ENCODE results near the gene ASCL2. TPM values are rescaled to one million over a fixed set of nuclear protein-coding genes. Genes with fewer than 3 reads are reported as not detected.

The ASCL2 gene
- total and polyA plus RNA-seq, 2 donors from 2014 or later = 1.2 to 5.0 TPM

GRCh38 chr11:2300936-2301630, 30.7 kb upstream of the ASCL2 start:
- DNase-seq (peak in 3 of 5 donors; percentile 17 to 66 (median 63)), FAIRE-seq (no peak)
- Histone ChIP-seq H3K27ac (ENCODE audit: low read depth in 2 of 2, low read length in 2 of 2) (no peak overlapping the region), H3K9ac (ENCODE audit: low read length in 3 of 3) (no peak overlapping the region), H3K9me3 (ENCODE audit: control insufficient read depth in 2 of 3, insufficient read depth in 1 of 3, low read length in 3 of 3) (no peaks in the 10 kb centered on the region), H3K4me3 (ENCODE audit: low read length in 3 of 3) (no peak overlapping the region), H3K27me3 (ENCODE audit: control insufficient read depth, insufficient read depth, low read length) (no peaks in the 10 kb centered on the region), H3K4me1 (ENCODE audit: control insufficient read depth in 2 of 3, insufficient read depth in 2 of 3, low read depth in 1 of 3, low read length in 3 of 3) (peaks cover 3 to 7% (median 6%) of the 10 kb centered on the region in 3 donors), H3K36me3 (ENCODE audit: control insufficient read depth in 2 of 3, insufficient read depth in 3 of 3, low read length in 3 of 3) (no peaks in the 10 kb centered on the region)
- intact Hi-C loops (cut with DNase I) = loop anchor here (5.0 kb wide), 1 partner anchor 116 kb away; no protein-coding TSS in a partner anchor
- TF ChIP-seq CTCF (IDR thresholded peaks at IDR 0.05; ENCODE audit: borderline replicate concordance, extremely low read depth, insufficient read depth) = no peak

GRCh38 chr11:2300290-2300935, 30.0 kb upstream of the ASCL2 start:
- Histone ChIP-seq H3K27ac (ENCODE audit: low read depth in 2 of 2, low read length in 2 of 2) (no peak overlapping the region), H3K4me3 (ENCODE audit: low read length in 3 of 3) (no peak overlapping the region), H3K27me3 (ENCODE audit: control insufficient read depth, insufficient read depth, low read length) (no peaks in the 10 kb centered on the region), H3K36me3 (ENCODE audit: control insufficient read depth in 2 of 3, insufficient read depth in 3 of 3, low read length in 3 of 3) (no peaks in the 10 kb centered on the region), H3K9ac (ENCODE audit: low read length in 3 of 3) (no peak overlapping the region), H3K9me3 (ENCODE audit: control insufficient read depth in 2 of 3, insufficient read depth in 1 of 3, low read length in 3 of 3) (no peaks in the 10 kb centered on the region), H3K4me1 (ENCODE audit: control insufficient read depth in 2 of 3, insufficient read depth in 2 of 3, low read depth in 1 of 3, low read length in 3 of 3) (peaks cover 0 to under 1% (median under 1%) of the 10 kb centered on the region in 3 donors)
- intact Hi-C loops (cut with DNase I) = loop anchor here (5.0 kb wide), 1 partner anchor 117 kb away; no protein-coding TSS in a partner anchor
- no peak for TF ChIP-seq CTCF (IDR thresholded peaks at IDR 0.05; ENCODE audit: borderline replicate concordance, extremely low read depth, insufficient read depth)
- FAIRE-seq = no peak
- DNase-seq = peak in 3 of 5 donors; percentile 7 to 75 (median 58)

DNA sequence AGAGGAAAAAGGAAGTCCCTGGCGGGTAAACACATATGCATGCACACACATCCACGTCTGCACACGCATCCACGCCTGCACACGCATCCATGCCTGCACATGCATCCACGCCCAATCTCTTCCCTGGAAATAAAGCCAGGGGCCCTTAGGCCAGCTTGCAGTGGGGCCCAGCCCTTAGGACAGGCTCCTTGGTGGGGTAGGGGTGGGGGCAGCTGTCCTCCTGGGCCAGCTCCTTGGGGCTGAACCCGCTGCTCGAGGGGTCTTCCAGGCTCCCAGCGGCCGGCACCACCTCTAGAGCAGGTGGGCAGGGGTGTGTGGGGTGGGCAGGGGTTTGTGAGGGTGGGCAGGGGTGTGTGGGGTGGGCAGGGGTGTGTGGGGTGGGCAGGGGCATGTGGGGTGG, 29.4 kb upstream of the ASCL2 start:
- Histone ChIP-seq H3K27ac (ENCODE audit: low read depth in 2 of 2, low read length in 2 of 2) (no peak overlapping the region), H3K4me1 (ENCODE audit: control insufficient read depth in 2 of 3, insufficient read depth in 2 of 3, low read depth in 1 of 3, low read length in 3 of 3) (no peaks in the 10 kb centered on the region), H3K4me3 (ENCODE audit: low read length in 3 of 3) (no peak overlapping the region), H3K9me3 (ENCODE audit: control insufficient read depth in 2 of 3, insufficient read depth in 1 of 3, low read length in 3 of 3) (no peaks in the 10 kb centered on the region), H3K9ac (ENCODE audit: low read length in 3 of 3) (no peak overlapping the region), H3K36me3 (ENCODE audit: control insufficient read depth in 2 of 3, insufficient read depth in 3 of 3, low read length in 3 of 3) (no peaks in the 10 kb centered on the region), H3K27me3 (ENCODE audit: control insufficient read depth, insufficient read depth, low read length) (no peaks in the 10 kb centered on the region)
- DNase-seq = peak in 1 of 5 donors; percentile 73
- intact Hi-C loops (cut with DNase I) = loop anchor here (5.0 kb wide), 1 partner anchor 118 kb away; no protein-coding TSS in a partner anchor
- FAIRE-seq = no peak
- TF ChIP-seq CTCF (IDR thresholded peaks at IDR 0.05; ENCODE audit: borderline replicate concordance, extremely low read depth, insufficient read depth) = no peak
